B cell (primary cell): Measurements from ENCODE around the gene D2HGDH. TPM values are rescaled to one million over a fixed set of nuclear protein-coding genes. Genes with fewer than 3 reads are reported as not detected.
"Not testable (repeated sequence)": the region's sequence is repeated elsewhere in the genome, so short reads cannot be mapped to it uniquely, and the experiment has no call there.

Experiments
- ATAC-seq: fragments of 200-7000 bp; cut with Tn5 transposase; one replicate; pipeline ENCODE4 v1.10.0; 2021; ENCODE audit warnings: low read depth, mild to moderate bottlenecking, moderate number of reproducible peaks, moderate library complexity
- CTCF ChIA-PET: fragments of 350-600 bp; sonication (Branson Sonifier 250); formaldehyde crosslinking; loops from one replicate; lab custom pipeline; 2021; ENCODE audit warnings: antibody characterized with exemption, inconsistent platforms; lab: Charles Lee
- POLR2A ChIA-PET: fragments of 350-600 bp; sonication (Branson Sonifier 250); formaldehyde crosslinking; loops from one replicate; lab custom pipeline; 2021; ENCODE audit warnings: antibody characterized with exemption; lab: Charles Lee
- DNase-seq: peaks from one replicate; pipeline ENCODE4 v3.0.0; 2013
- H2AFZ ChIP-seq: 2 replicates; pipeline ENCODE4 v1.6.1; 2012; ENCODE audit warnings: mild to moderate bottlenecking, low read depth, low read length; ENCODE audit not compliant: insufficient read depth, poor library complexity, severe bottlenecking
- H3K27ac ChIP-seq, 2 donors: 1 replicate in 1 of 2; 2 replicates in 1 of 2; pipeline ENCODE4 v1.5.1; 2012 to 2013; ENCODE audit warnings: low read length in 2 of 2, mild to moderate bottlenecking in 2 of 2, moderate library complexity in 1 of 2
- H3K27me3 ChIP-seq, 4 experiments: fragments of 200-600 bp in 1 of 4; sonication (generic) in 1 of 4; replicated peaks in 1 of 4; 1 replicate in 2 of 4; 2 replicates in 2 of 4; pipeline versions ENCODE4 v1.6.1 to v1.7.0; 2013 to 2016; ENCODE audit warnings: low read length in 3 of 4, mild to moderate bottlenecking in 2 of 4, mixed read lengths in 1 of 4, moderate library complexity in 1 of 4; ENCODE audit not compliant: insufficient read depth in 4 of 4, control insufficient read depth in 3 of 4; ENCODE audit errors: control extremely low read depth in 1 of 4
- H3K36me3 ChIP-seq, 2 experiments: replicated peaks in 1 of 2; 1 replicate in 1 of 2; 2 replicates in 1 of 2; pipeline versions ENCODE4 v1.6.1 to v1.7.1; 2013; ENCODE audit warnings: low read length in 1 of 2; ENCODE audit not compliant: insufficient read depth in 2 of 2, control insufficient read depth in 1 of 2; ENCODE audit errors: control extremely low read depth in 1 of 2, extremely low read depth in 1 of 2
- H3K4me1 ChIP-seq, 2 donors: fragments of 200-600 bp in 1 of 2; sonication (generic) in 1 of 2; 1 replicate in 1 of 2; 2 replicates in 1 of 2; pipeline versions ENCODE4 v1.5.1 to v1.6.1; 2013 to 2017; ENCODE audit warnings: low read length in 2 of 2; ENCODE audit not compliant: control insufficient read depth in 2 of 2, insufficient read depth in 2 of 2
- H3K4me2 ChIP-seq: replicated peaks from 2 replicates; pipeline ENCODE3; 2012; ENCODE audit warnings: mild to moderate bottlenecking, low read depth, low read length; ENCODE audit not compliant: poor library complexity, severe bottlenecking
- H3K4me3 ChIP-seq, 5 experiments: fragments of 200-600 bp in 1 of 5; sonication (generic) in 1 of 5; 1 replicate in 3 of 5; 2 replicates in 2 of 5; pipeline versions ENCODE4 v1.5.1 to v1.7.0; 2011 to 2016; ENCODE audit warnings: low read length in 4 of 5, mild to moderate bottlenecking in 4 of 5, low read depth in 2 of 5, control low read depth in 1 of 5, moderate library complexity in 1 of 5; ENCODE audit not compliant: insufficient read depth in 1 of 5; ENCODE audit errors: control extremely low read depth in 1 of 5, extremely low read depth in 1 of 5
- H3K79me2 ChIP-seq: fragments of 200-600 bp; sonication (generic); one replicate; pipeline ENCODE4 v1.6.0; 2016; ENCODE audit warnings: low read length; ENCODE audit not compliant: control insufficient read depth, insufficient read depth
- H3K9ac ChIP-seq: fragments of 200-600 bp; sonication (generic); 2 replicates; pipeline ENCODE4 v1.6.1; 2017; ENCODE audit warnings: mild to moderate bottlenecking, low read length, moderate library complexity
- H3K9me3 ChIP-seq, 3 donors: one replicate each; pipeline versions ENCODE4 v1.6.1 to v1.7.1; 2013; ENCODE audit warnings: low read length in 2 of 3; ENCODE audit not compliant: control insufficient read depth in 2 of 3, insufficient read depth in 1 of 3; ENCODE audit errors: control extremely low read depth in 1 of 3
- H4K20me1 ChIP-seq: 2 replicates; pipeline ENCODE4 v1.6.0; 2012; ENCODE audit warnings: mild to moderate bottlenecking, low read length; ENCODE audit not compliant: insufficient read depth, control insufficient read depth, poor library complexity, severe bottlenecking
- H3K27ac Mint-ChIP-seq: one replicate; pipeline ENCODE4 v1.8.0; 2021; ENCODE audit warnings: mixed read lengths
- H3K27me3 Mint-ChIP-seq: one replicate; pipeline ENCODE4 v1.8.0; 2021; ENCODE audit warnings: mixed read lengths
- H3K4me1 Mint-ChIP-seq: one replicate; pipeline ENCODE4 v1.8.0; 2021; ENCODE audit warnings: mixed read lengths
- H3K4me3 Mint-ChIP-seq: one replicate; pipeline ENCODE4 v1.8.0; 2021; ENCODE audit warnings: mixed read lengths
- H3K9me3 Mint-ChIP-seq: one replicate; pipeline ENCODE4 v1.8.0; 2022; ENCODE audit warnings: mixed read lengths; ENCODE audit not compliant: insufficient read depth
- EZH2 ChIP-seq: IDR thresholded peaks from 2 replicates; pipeline ENCODE4 v1.6.1; 2012; ENCODE audit warnings: borderline replicate concordance, low read depth, mild to moderate bottlenecking, moderate library complexity, low read length; ENCODE audit not compliant: insufficient read depth, poor library complexity, severe bottlenecking
- WGBS: methylation state at CpG from one replicate; pipeline ENCODE4 v1.1.5; 2013; ENCODE audit warnings: missing lambda C conversion rate; ENCODE audit not compliant: insufficient coverage; 5-methylcytosine and 5-hydroxymethylcytosine counted together
- intact Hi-C: fragments of 100-400 bp; cut with micrococcal nuclease; formaldehyde crosslinking; loops from one replicate; pipeline ENCODE4 v1.10.0; 2022
- polyA plus RNA-seq: library from polyadenylated mRNA; depleted of rRNA; stranded (reverse); fragments of >200 nt; gene quantifications from 2 replicates; pipeline ENCODE4 v1.2.3, GENCODE V29; 2012
- total RNA-seq, 2 donors: library from RNA; stranded (reverse); fragments of 120-200 nt in 1 of 2; gene quantifications; 1 replicate in 1 of 2; 2 replicates in 1 of 2; pipeline versions ENCODE4 v1.2.3 to v1.2.4, GENCODE V29; 2013 to 2022
- TF ChIP-seq, protein P1 (sequence below): fragments of 200-600 bp; IDR thresholded peaks from one replicate; pipeline ENCODE4 v1.8.0; 2022; ENCODE audit warnings: antibody characterized with exemption, mild to moderate bottlenecking

The D2HGDH gene
- total and polyA plus RNA-seq, 2 donors (not counting 1 experiment from before 2014, with no cell fraction given), result 44.0 to 67.7 TPM

DNA sequence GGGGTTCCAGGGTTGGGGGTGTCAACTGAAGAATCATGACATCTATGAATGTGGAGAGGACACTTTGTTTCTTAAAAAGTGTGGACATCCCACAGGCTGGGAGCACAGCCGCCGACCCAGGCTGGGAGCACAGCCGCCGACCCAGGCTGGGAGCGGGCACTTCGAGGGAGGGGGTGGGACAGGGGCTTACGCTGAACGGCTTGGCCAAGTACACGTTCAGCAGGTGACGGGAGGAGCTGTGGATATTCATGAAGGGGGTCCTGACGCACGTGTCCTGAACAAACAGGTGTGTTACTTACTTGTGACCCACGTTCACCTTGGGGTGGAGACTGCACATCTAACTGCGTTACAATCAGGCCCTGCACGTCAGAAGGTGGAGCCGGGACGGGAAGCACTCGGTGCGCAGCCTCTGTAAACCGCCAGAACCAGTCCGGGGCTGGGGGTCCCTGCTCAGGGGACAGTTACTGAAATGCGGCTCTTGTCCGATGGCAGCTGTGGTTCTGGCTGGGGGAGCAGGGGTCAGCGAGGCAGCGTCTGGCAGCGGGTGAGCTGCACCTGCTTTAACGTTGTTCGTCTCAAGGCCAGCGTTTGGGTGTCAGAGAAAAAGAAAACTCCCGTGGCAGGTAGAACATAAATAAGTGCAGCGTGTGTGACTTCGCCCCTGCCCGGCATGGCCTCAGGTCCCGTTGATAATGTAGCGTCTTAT, 65.9 kb downstream of the D2HGDH start:
- H3K27ac ChIP-seq, CTCF ChIA-PET, H3K4me3 ChIP-seq, H2AFZ ChIP-seq, H3K27me3 Mint-ChIP-seq, H3K4me2 ChIP-seq, H3K36me3 ChIP-seq, H3K9ac ChIP-seq, POLR2A ChIA-PET, H3K4me3 Mint-ChIP-seq, H4K20me1 ChIP-seq, intact Hi-C loops, H3K9me3 Mint-ChIP-seq, H3K27ac Mint-ChIP-seq, H3K9me3 ChIP-seq, DNase-seq, H3K79me2 ChIP-seq, ATAC-seq: not testable (repeated sequence)
- H3K27me3 ChIP-seq, result peaks cover 0 to 13% (median 10%) of the 10 kb centered on the region in 4 experiments
- peaks cover 13% of the 10 kb centered on the region for H3K4me1 Mint-ChIP-seq
- peaks cover 12 to 19% of the 10 kb centered on the region in 2 donors for H3K4me1 ChIP-seq
- WGBS, result 90% methylated on average over 26 of the region's 35 CpGs

DNA sequence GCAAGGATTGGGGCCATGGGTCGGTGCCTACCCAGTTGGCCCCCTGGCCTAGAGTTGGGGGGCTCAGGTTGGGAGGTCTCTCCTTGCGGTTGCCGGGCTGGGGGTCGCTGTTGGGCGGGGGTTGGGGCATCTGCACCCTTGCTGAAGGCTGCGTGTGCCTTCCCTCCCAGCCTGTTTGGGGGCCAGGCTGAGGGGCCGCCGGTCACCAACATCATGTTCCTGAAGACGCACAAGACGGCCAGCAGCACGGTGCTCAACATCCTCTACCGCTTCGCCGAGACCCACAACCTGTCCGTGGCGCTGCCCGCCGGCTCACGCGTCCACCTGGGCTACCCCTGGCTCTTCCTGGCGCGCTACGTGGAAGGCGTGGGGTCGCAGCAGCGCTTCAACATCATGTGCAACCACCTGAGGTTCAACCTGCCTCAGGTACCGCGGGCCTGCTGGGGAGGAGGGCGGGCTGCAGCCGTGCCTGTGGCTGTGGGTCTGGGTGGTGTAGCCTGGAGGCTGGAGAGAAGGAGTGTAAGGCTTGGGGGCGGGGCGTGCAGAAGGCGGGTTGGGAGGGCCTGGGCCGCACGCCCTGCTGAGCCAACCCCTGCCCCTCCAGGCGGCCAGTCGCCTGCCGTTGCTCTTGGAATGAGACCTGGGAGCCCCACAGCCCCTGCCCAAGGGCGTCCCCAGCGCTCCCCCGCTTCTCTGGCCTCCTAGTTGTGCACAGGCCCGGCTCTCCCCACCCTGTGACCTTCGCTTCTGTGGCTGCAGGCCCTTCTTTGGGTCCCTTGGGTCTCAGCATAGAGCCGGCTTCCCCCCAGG, 67.4 kb downstream of the D2HGDH start:
- Mint-ChIP-seq H3K9me3 (no peaks in the 10 kb centered on the region), H3K4me1 (peaks cover 13% of the 10 kb centered on the region), H3K27ac (no peak overlapping the region), H3K27me3 (peaks cover 3% of the 10 kb centered on the region), H3K4me3 (no peak overlapping the region)
- CTCF ChIA-PET, result no interaction called here
- no peaks in the 10 kb centered on the region for H3K9me3 ChIP-seq
- H3K9ac ChIP-seq, result no peak overlapping the region
- peaks cover 12 to 19% of the 10 kb centered on the region in 2 donors for H3K4me1 ChIP-seq
- H2AFZ ChIP-seq, result no peak overlapping the region
- H3K27ac ChIP-seq, result no peak overlapping the region
- H3K4me2 ChIP-seq, result no peak overlapping the region
- TF ChIP-seq, protein P1, sequence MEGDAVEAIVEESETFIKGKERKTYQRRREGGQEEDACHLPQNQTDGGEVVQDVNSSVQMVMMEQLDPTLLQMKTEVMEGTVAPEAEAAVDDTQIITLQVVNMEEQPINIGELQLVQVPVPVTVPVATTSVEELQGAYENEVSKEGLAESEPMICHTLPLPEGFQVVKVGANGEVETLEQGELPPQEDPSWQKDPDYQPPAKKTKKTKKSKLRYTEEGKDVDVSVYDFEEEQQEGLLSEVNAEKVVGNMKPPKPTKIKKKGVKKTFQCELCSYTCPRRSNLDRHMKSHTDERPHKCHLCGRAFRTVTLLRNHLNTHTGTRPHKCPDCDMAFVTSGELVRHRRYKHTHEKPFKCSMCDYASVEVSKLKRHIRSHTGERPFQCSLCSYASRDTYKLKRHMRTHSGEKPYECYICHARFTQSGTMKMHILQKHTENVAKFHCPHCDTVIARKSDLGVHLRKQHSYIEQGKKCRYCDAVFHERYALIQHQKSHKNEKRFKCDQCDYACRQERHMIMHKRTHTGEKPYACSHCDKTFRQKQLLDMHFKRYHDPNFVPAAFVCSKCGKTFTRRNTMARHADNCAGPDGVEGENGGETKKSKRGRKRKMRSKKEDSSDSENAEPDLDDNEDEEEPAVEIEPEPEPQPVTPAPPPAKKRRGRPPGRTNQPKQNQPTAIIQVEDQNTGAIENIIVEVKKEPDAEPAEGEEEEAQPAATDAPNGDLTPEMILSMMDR, result no peak
- no peak for TF ChIP-seq EZH2
- no peaks in the 10 kb centered on the region for H3K36me3 ChIP-seq
- WGBS, result 90% methylated on average over 43 of the region's 44 CpGs
- intact Hi-C loops, result no loop called here
- ATAC-seq (no peak), DNase-seq (no peak)
- H3K79me2 ChIP-seq, result no peaks in the 10 kb centered on the region
- POLR2A ChIA-PET, result no interaction called here
- H3K27me3 ChIP-seq, result peaks cover 0 to 13% (median 10%) of the 10 kb centered on the region in 4 experiments
- H3K4me3 ChIP-seq, result no peak overlapping the region
- H4K20me1 ChIP-seq, result no peaks in the 10 kb centered on the region
